CD4-positive, alpha-beta T cell treated with Interleukin-4 for 4 hours (primary cell): Measurements from ENCODE around the gene NCAN.
"Not testable (repeated sequence)": the region's sequence is repeated elsewhere in the genome, so short reads cannot be mapped to it uniquely, and the experiment has no call there.

Source experiments
- DNase-seq: peaks from one replicate; pipeline ENCODE4 v3.0.0-alpha.2; 2020

The NCAN gene

DNA sequence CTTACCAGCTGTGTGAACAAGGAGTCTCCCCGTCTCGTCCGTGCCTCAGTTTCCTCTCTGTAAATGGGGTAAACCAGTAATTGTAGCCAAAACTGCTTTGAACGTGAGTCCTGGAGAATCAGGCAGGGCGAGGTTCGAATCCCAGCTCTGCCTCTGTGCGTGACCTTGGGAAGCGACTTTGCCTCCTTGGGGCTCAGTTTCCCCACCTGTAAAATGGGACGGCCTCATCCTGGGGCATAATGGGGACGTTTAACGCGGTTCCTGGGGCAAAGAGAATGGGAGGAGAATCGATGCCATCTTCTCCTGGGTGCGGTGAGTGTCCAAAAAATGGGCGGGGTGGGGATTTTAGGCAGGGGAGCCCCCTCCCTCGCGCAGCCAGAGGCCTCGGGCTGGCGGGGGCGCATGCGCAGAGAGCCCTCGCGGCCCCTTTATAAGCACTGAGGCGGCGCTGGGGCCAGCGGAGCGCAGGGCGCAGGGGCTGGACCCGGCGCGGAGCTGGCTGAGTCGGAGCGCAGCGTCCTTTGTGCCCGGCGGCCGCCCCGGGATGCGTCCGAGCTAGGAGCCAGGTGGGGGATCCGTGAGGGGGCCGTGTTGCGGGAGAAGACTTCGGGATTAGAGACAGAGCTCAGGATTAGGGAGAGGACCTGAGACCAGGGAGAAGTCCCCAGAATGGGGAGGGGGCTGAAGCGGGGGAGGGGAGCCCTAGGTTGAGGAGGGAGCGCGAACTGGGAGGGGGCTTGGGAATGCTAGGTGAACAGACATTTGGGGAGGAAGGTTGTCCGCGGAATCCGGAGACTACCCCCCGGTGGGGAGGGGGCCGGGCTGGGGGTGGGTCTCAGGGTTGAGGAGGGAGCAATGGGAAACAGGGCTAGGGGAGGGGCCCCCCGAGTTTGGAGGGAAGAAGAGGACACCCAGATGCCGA lies at the start of gene NCAN:
Gene NCAN, plus strand, starts transcription at position 460 of the 922 bp plus-strand sequence. CDS start 4,996 bp downstream, outside the sequence.
- no peak for DNase-seq

GRCh38 chr19:19162495-19162894 lies 49.3 kb upstream of the NCAN start:
- no peak for DNase-seq

DNA sequence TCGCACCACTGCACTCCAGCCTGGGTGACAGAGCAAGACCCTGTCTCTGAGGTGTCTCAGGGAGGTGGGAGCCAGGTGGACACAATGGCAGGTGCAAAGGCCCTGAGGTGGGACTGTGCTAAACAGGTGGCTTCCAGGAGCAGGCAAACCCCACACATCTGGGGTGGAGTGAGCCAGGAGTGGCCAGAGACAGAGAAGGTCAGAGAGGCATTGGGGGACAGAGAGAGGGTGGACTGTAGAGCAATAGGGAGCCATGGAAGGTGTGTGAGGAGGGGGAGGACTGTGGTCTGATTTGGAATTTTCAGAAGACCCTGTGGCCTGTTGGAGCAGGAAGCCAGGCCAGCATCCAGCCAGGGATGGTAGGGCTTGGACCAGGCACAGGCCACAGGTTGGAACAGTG lies 46.4 kb upstream of the NCAN start:
- DNase-seq: no peak

DNA sequence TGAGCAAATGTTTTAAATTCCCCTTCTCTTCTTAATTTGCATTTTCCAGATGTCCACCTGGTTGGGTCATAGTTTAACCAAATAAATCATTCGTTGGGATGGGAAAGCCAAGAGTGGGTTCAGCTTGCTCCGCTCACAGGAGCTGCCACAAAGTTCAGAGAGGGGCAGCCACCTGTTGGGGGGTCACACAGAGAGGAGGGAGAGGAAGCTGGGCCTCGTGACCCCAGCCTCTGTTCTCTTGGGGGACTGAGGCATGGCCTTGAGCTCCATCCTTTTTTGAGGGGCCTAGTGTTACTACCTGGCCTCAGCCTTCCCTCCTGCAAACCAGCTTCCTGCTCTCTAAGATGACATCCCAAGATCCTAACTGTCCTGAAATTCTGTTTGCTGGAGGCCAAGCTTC lies 44.1 kb upstream of the NCAN start:
- no peak for DNase-seq

DNA sequence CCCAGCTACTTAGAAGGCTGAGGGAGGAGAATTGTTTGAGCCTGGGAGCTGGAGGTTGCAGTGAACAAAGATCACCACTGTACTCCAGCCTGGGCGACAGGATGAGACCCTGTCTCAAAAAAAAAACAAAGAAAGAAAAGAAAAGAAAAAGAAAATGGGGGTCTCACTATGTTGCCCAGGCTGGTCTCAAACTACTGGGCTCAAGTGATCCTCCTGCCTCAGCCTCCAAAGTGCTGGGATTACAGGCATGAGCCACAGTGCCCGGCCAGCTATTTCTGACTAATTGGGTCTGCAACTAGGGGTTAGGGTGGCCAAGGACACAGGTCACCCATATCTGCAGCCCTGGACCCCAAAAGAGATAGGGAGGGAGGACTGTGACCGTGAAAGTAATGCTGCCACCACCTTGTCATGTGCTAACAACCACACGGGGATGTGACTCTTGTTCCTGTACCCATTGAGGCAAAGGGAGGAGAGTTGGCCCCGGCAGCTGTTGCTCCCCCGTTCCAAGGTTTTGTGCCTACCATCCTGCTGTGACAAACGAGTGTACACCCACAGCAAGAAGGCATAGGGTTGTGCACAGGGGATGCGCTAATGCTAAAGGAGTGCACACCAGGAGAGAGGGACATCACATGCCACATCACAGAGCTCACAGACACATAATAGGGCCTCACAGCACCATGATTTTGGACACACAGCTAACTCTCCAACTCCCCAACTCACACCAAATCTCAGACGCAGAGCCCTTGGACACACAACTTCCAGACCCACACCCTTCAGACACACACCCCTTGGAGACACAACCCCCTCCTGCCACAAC lies 42.3 kb upstream of the NCAN start:
- no peak for DNase-seq

- DNase-seq: peak; percentile 52
Observed at GRCh38 chr19:19170053-19170872, 41.5 kb upstream of the NCAN start, which contains the start of gene MEF2B. Gene MEF2B (minus strand): TSS chr19:19170263. CDS start chr19:19150735, 19,528 bp downstream.

DNA sequence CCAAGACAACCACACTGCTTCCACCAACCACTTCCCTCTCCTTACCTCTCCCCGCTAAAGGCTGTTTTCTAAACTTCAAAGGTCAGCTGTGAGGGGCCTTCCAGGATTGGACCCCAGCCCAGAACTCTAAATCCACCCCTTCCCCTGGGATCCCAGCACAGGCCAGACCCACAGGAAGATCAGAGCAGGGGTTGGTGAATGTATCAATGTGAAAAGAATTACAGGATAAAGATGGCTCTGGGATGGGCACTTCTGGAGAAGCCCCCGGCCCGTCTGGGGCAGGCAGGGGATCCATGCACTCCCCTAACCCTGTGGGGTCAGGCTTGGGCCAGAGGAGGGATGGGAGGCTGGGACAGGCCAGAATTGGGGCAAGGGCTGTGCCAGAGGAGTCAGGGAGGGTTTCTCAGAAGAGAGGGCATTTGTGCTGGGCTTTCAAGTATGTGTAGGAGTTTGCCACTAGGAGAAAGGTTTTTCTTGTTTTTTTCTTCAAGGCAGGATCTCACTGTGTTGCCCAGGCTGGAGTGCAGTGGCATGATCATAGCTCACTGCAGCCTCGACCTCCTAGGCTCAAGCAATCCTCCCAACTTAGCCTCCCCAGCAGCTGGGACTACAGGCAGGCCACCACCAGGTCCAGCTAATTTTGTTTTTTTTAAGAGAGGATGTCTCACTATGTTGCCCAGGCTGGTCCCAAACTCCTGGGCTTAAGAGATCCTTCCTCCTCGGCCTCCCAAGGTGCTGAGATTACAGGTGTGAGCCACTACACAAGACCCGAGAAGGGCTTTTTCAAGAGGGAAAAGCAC lies 40.7 kb upstream of the NCAN start:
- no peak for DNase-seq

DNA sequence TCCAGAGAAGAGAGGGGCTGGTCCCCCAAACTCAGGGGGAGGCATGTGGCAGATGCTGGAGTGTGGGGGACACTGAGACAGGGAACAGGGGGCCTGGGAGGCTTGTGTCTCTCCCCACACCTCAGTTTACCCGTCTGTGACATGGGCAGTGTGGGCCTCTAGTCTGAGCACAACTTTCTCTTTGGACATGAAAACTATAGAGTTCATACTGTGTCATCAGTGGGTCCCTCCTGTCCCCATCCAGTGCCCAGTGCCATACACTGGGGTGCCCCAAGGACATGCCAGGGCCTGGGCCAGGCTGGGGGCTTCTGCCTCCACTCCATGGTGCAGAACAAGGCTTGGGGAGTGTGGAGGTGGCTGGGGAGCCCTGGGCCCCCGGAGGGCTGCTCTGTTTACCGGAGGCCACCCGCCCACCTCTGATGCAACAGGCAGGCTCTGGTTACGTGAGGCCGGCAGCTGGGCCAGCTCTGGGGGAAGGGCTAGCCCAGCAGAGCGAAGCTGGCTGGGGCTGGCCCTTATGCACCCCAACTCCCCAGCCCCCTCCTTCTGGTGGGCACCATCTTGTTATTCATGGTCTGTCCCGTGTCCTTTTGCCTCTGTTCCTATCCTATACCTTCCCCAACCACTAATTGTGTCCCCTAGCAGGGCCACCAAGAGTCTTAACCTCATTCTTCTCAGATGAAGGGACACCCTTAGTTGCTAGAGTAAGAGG lies 39.8 kb upstream of the NCAN start:
- no peak for DNase-seq

DNA sequence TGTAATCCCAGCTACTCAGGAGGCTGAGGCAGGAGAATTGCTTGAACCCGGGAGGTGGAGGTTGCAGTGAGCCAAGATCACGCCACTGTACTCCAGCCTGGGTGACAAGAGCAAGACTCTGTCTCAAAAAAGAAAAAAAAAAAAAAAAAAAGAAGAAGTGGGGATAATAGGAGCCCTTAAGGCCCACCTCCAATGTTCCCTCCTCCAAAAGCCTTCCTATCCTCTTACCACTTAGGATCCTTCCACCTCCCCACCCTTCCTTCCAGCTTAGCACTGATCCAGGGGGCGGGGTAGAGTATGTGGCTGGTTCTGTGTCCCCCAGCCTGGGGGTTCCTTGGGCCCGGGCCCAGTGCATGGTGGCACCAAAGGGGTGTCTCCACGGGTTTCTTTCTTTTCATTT lies 38.5 kb upstream of the NCAN start:
- not testable (repeated sequence) for DNase-seq

DNA sequence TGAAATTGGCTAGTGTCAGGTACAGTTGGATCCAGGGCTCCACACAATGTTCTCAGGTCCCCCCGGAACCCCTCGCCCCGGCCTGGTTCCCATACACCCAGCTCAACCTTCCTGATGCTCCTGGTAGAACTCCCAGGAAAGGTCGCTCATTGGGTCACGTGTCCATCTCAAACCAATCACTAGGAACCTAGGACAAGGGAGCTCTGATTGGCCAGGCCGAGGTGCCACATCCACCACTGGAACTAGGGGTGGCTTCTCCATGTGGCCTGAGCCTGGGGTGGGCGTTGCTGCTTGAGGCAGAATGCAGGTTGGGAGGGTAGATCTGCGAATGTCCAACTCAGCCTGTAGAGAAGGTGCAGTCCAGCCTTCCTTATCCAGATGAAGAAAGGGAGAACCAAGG lies 34.8 kb upstream of the NCAN start:
- DNase-seq: no peak

DNA sequence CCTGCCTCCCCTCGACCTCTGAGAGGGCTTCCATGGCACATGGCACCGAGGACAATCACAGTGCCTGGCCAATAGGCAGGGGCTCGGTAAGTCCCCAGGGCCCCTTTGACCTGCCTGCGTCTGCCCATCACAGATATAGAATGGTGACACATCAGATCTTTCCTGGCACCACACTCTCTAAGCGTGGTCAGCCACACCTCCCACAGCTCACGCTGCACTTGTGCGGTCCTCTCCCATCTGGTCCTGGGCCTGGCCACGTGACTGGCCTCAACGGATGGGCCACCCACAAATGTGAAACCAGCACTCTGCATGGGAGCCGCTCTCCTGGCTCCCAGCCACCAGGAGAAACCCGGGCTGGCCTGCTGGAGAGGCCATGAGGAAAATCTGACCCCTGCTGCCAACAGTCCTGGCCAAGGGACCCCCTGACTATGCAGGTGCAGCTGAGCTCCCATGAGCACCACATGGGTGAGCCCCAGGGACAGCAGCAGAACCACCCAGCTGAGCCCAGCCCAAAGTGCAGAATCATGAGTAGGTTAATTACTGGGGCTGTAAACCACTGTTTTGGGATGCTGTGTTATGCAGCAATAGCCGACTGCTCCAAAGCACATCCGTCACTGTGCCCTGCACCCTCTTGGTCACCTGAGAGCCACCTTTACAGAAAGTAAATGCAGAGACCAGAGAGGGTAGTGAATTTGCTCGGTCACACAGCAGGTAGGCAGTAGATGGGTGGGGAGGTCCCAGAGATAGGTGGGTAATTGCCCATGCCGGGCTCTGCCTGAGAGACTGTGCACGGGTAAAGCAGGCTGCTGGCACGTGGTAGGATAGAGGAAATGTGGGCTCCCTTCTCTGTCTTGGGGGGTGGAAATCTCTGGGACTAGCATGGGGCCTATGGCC lies 32.0 kb upstream of the NCAN start:
- no peak for DNase-seq

DNA sequence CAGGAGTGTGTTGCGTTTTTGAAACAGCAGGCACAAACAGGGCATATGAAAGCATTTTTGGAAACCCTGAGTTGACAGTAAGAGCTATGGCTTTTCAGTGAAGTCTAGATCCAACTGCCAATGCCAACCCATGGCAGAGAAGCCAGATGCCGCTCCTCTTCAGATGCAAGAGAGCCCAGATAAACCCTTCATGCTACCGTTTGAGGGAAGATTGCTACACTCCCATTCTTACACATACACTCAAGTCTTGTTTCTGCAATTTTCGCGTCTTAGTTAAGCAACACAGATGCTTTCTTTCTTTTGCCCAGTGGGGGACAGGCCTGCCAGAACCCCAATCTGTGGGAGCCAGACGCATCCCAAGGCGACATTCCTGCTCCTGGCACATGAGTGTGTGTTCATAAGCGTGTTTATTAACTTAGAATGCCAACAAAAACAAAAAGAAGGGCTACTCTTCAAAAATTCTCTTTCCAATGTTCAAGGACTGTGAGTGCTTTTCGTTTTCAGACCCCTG lies 30.2 kb upstream of the NCAN start:
- DNase-seq: no peak

- peak; percentile 65 for DNase-seq
Observed at GRCh38 chr19:19185853-19186740, 25.7 kb upstream of the NCAN start.

DNA sequence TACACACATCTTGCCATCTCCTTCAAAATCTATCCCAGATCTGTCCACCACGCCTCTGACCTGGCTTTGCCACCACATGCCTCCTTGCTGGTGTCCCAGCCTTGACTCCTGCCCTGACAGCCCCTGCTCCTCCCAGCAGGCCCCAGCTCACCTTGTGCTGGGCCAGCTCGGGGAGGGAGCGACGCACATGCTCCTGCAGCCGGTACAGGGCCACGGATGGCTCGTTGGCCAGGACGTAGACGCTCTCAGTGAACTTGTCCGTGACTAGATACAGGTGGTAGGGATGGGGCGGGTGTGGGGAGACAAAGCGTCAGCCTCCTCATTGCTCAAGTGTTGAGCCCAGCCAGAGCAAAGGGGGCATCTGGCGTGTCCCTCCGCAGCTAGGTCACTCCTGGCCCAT lies 25.0 kb upstream of the NCAN start:
- no peak for DNase-seq

DNA sequence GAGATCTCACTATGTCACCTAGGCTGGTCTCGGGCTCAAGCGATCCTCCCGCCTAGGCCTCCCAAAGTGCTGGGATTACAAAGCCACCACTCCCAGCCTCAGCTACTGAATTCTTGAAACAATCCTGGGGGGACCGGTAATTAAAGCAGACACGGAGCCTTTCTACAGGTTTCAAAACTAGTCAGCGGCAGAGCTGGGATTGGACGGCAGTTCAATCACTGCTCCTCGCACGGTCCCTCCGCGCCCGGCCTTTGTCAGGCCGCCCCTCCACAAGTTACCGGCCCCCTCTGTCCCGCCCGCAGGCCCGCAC lies 20.0 kb upstream of the NCAN start:
- DNase-seq: no peak

- peak; percentile 99 for DNase-seq
Observed at GRCh38 chr19:19192078-19192882, 19.5 kb upstream of the NCAN start, which contains the start of the genes BORCS8 and RFXANK. Gene BORCS8 (minus strand): TSS chr19:19192152. CDS start chr19:19192117, 35 bp downstream. Gene RFXANK (plus strand): TSS chr19:19192258. CDS start chr19:19193947, 1,689 bp downstream.

DNA sequence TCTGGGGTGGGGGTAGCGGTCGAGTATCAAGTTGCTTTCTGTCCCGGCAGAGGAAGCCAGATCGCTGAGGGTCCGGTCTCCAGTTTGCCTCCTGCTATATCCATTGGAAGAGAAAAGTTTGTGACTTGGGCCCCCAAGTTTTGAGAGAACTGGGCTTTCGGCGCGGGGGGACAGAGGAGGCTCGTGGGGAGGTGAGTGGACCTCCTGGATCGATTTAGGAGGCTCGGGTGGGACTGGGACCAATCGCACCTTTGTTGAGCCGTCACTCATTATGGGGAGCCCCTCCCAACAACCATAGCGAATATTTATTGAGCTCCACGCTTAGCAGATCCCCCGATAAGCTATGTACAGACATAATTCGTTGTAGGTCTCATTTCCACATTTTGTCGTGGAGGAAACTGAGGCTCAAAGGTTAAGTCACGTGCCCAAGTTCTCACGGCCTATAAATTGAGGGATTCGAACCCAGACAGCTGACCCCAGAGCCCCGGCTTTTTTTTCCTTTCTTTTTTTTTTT lies 18.8 kb upstream of the NCAN start:
- no peak for DNase-seq

- DNase-seq: no peak
Observed at GRCh38 chr19:19193926-19194325, 17.8 kb upstream of the NCAN start.
